Inferior parietal cortex (tissue), 1 donor: ENCODE measurements around the gene ZKSCAN7.
A peak's percentile ranks its signal among the peaks of the same experiment; 100 is the strongest.
"Not testable (repeated sequence)": the region's sequence is repeated elsewhere in the genome, so short reads cannot be mapped to it uniquely, and the experiment has no call there.

Source experiments
- DNase-seq: peaks from one replicate; pipeline ENCODE4 v3.0.0-alpha.2; 2016; ENCODE audit errors: extremely low spot score

ZKSCAN7 gene

GRCh38 chr3:44577354-44577952 lies 22.5 kb downstream of the ZKSCAN7 start:
- not testable (repeated sequence) for DNase-seq

DNA sequence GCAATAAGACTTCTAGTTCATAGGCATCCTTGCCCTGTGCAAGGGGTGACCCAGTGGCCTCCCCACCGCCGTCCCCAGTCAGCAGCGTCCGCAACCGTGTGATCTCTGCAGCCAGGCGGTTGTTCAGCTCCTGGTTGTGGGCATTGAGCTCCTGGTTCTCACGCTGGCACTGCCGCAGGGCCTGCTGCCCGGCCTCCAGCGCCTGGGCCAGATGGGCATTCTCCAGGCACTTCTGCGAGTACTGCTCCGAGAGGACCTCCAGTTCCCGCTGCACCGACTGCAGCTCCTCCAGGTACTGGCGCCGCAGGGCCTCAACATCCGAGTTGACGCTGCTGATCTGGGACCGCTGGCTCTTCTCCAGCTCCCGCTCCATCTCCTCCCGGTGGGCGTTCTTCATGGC lies 23.3 kb downstream of the ZKSCAN7 start:
- DNase-seq: not testable (repeated sequence)

DNA sequence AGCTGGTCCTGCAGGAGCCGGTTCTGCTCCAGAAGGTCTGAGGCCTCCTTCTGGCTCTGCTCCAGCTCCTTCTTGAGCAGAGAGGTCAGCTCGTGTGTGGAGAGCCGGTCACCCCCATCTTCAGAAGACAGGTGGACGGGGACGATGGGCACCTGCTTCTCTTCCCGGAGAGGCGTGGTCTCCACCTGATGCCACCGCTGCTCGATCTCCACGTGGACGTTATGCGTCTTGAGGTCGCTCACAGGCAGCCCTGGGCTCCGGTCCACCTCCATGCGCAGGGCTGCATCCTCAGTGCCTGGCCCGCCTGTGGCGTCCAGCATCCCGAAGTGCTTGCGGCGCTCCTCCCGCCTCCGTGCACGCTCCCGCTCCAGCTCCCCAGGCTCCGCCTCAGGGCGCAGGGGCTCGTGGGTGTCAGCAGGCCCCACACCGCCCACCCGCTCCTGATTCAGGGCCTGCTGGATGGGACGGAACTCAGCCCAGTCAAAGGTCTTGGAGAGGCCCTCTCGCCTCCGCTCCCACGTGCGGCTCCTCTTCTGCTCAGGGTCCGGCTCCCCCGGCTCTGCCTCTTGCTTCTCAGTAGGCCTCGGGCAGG lies 24.0 kb downstream of the ZKSCAN7 start:
- DNase-seq: not testable (repeated sequence)

DNA sequence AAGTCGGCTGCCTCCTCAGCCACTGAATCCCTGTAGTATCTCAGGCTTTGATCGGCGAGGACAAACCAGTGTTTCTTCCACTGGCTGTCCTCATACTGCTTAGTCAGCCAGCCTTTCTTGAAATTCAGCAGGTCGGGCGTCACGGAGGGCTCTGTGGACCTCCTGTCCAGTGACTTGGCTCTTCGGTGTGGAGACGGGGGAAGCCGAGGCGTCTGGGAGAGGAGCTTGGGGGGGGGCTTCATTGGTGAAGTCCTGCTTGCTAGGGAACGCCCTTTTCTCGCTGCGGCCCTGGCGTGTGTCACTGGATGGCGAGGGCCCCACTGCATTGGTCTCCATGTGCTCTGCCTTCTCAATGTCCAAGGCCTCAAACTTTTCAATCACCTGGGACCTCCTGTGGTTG lies 24.8 kb downstream of the ZKSCAN7 start:
- DNase-seq: not testable (repeated sequence)

GRCh38 chr3:44580971-44581370 lies 26.0 kb downstream of the ZKSCAN7 start:
- DNase-seq: not testable (repeated sequence)

GRCh38 chr3:44584646-44585501 lies 29.9 kb downstream of the ZKSCAN7 start, which contains the start of gene ZNF660:
Gene ZNF660, plus strand, starts transcription at chr3:44584964. Its CDS starts 9,230 bp downstream, at chr3:44594194.
- DNase-seq: peak; percentile 62

DNA sequence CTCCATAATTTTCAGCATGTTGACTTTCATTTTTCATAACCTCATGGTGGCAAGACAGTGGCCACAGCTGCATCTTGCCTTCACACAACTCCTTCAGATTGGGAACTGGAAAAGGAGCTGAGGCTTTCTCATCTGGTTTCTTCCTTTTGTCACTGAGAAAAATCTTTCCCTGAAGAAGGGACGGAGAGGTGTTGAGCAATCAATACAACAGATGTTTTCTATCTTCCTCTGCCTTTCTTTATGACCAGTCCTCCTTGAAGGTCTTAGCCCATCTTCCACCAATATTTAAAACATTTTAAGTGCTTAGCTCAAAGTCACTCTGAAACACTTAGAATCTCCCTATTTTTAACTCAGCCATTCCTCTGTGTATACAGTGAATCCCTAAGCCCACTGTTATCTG lies 41.6 kb downstream of the ZKSCAN7 start:
- no peak for DNase-seq

DNA sequence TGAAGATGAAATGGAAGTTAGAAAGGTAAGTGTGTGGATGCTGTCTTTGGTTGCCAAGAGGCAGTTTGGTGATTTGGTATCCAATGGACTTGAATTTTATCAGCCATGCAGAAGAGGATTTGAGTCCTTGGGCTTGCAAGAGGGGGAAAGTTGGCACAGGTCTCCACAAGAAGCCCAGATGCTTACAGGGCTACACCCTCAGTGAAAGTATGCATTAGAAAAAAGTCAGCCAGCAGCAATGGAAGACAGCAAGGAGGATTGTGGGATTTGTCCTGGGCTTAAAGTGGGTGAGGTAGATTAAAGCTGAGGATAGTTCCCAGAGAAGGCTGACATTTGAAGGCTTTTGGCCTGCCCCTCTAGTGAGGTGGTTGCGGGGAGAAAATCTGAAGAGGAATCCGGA lies 46.8 kb downstream of the ZKSCAN7 start:
- no peak for DNase-seq

- DNase-seq: no peak
Measured at GRCh38 chr3:44612678-44613077, 57.7 kb downstream of the ZKSCAN7 start.
